C1 segment of cervical spinal cord (tissue), 14 donors: Measurements from ENCODE around the gene ZCCHC9.
"Not testable (repeated sequence)": the region's sequence is repeated elsewhere in the genome, so short reads cannot be mapped to it uniquely, and the experiment has no call there.

Experiments used
- DNase-seq, 14 donors: peaks; one replicate each; lab custom pipeline; 2025; lab: John Stamatoyannopoulos, UW

The ZCCHC9 gene

GRCh38 chr5:81305785-81306184, 4.4 kb downstream of the ZCCHC9 start:
- no peak for DNase-seq

GRCh38 chr5:81308836-81309235, 7.4 kb downstream of the ZCCHC9 start:
- no peak for DNase-seq

DNA sequence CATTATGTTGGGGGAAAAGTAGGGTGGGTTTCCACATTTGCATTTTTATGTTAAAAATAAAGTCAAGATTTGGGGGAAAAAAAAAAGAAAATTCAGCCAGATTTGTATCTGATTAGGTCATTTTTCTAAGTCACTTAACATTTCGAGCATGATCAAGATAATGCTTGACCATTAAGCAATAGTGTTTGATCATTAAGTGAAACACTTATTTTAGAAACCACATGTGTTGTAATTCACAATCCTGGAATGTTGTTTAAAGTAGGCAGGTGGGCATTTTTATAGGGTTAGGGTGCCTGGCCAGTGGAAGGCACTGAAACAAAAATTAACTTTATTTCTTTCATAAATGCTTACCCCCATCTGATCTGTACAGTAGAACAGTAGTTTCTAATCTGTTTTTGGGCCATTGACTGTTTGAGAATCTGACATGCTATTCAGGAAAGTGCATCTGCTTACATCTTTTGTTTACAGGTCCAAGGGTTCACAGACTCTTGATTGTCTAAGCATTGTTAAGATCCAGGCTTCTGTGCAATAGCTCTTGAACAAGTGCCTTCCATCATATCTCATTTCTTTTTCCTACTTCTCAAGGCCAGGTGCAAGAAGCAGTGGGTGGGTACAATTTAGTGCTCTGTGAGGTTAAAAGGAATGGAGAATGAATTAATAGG, 9.1 kb downstream of the ZCCHC9 start:
- DNase-seq, result no peak

DNA sequence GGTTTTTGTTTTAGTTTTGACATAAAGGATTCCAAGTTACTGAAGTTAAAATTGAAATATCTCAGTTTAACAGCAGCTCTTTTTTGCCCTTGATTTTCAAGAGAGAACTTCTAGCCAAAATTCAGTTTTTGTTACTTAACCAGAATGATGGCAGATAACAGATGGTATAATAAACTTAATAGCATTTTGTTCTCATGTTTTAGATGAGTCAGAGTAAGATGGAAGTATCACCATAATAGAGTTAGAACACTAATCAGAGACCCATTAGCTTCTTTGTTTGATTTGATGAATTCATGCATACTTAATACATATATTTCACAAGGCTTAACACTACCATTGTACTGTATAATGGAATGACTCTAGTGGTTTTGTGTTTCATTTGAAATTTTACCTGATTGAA, 11.9 kb downstream of the ZCCHC9 start:
- DNase-seq, result no peak

GRCh38 chr5:81313686-81314085, 12.3 kb downstream of the ZCCHC9 start:
- DNase-seq, result no peak

- DNase-seq, result no peak
Observed at GRCh38 chr5:81314581-81314980, 13.2 kb downstream of the ZCCHC9 start.

GRCh38 chr5:81315336-81315735, 13.9 kb downstream of the ZCCHC9 start:
- DNase-seq, result no peak

DNA sequence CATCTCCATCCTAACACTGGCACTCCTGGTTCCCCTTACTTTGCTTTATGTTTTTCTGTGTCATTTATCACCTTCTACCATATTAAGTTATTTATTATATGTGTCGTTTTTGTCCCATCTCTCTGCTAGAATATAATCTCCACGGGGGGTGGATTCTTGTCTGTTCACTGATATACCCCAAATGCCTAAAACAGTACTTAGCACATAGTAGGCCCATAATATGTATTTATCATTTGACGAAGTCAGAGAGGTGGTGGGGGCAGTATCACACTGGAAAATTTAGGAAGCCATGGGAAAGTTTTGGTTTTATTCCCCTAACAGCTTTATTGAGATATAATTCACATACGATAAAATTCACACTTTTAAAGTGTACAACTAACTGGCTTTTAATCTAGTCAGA, 14.4 kb downstream of the ZCCHC9 start:
- no peak for DNase-seq

DNA sequence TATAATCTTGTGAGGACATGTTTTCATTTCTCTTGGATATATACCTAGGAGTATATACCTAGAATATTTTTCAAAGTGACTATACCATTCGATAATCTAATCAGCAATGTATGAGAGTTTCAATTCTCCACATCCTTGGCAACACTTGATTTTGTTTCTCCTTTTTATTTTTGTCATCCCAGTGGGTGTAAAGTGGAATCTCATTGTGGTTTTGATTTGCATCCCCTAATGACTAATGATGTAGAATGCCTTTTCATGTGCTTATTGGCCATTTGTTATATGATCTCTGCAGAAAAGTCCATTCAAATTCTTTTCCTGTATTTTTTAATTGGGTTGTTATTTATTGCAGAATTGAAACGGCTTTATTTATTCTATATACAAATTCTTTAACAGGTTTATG, 15.2 kb downstream of the ZCCHC9 start:
- DNase-seq, result no peak

DNA sequence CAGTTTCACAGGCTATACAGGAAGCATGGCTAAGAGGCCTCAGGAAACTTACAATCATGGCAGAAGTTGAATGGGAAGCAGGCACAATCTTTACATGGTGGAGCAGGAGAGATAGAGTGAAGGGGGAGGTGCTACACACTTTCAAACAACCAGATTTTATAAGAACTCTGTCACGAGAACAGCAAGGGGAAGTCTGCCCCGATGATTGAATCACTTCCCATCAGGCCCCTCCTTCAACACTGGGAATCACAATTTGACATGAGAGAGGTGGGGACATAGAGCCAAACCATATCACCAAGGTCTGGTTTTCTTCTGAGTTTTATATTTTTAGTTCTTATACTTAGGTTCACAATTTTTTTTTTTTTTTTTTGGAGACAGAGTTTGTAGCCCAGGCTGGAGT, 16.1 kb downstream of the ZCCHC9 start:
- DNase-seq, result no peak

- no peak for DNase-seq
Observed at GRCh38 chr5:81326554-81326953, 25.2 kb downstream of the ZCCHC9 start.

DNA sequence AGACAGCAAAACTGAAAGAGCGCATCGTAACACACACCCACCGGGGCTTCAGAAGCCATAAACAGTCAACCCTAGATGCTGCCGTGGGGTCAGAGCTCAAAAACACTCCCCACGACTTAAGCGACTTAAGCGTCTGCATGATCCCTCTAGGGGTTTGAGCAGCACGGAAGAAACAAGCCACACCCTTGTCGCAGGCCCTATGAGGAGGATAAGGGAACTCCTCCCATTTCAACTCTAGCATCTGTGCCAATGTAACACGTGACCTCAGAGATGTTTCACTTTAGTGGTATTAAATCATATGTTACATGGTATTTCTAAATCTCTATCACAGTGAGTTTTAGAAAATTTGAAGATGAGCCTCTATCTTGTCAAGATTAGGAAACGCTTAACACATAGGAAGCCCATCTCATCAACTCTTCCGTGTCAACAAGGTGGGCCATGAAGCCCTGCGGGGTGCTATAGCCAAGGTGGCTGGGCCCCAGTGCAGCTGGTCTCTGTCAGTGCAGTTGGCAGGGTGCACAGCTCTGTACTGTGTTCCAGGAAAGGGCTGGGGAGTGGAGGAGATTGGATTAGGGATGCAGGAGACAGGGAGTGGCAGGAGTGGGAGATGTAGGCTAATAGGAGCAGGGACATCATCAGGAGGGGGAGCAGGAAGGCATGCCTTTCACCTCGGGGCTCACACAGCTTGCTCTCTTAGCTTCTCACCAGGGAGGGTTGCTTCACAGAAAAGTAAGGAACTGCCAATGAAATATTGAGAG, 33.1 kb downstream of the ZCCHC9 start:
- DNase-seq, result no peak

DNA sequence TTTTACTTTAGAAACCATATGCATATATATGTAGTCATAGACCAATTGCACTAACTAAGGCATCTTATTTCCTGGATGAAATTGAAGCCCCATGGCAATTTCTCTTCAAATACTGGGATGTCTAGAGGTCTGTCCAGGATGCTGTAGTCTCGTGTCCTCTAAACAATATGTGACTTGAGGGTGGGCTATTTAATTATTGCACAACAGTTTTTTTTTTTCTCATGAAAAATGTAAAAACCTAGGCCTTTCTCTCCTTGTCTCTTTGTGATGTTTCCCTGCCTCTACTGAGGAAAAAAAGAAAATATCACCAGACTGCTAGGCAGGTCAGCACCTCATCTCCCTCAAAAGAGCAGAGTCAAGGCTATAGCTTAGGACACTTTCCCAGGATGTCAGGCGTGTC, 34.6 kb downstream of the ZCCHC9 start:
- DNase-seq, result no peak

- DNase-seq, result no peak
Observed at GRCh38 chr5:81336556-81336955, 35.2 kb downstream of the ZCCHC9 start.

- DNase-seq, result no peak
Observed at GRCh38 chr5:81337803-81338202, 36.4 kb downstream of the ZCCHC9 start.

- DNase-seq, result not testable (repeated sequence)
Observed at GRCh38 chr5:81338213-81338612, 36.8 kb downstream of the ZCCHC9 start.

DNA sequence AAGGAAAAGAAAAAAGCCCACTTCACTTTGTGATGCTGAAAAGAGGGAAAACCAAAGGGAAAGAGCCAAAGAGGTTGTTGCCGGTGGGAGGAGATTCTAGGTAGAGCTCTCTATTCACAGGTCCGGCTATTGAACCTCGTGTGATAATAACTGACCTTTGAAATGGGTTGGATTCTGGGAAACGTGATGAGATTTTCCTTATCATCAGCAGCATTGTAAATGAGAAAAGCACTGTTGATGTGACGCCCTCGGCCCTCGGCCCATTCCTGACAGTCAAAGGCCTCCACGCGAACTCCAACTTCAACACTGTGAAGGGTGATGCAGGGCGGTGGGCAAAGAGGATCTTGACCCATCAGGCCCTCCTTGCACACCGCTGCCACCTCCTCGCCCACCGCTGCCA, 43.3 kb downstream of the ZCCHC9 start:
- DNase-seq, result no peak

- no peak for DNase-seq
Observed at GRCh38 chr5:81345411-81346003, 44.1 kb downstream of the ZCCHC9 start.

DNA sequence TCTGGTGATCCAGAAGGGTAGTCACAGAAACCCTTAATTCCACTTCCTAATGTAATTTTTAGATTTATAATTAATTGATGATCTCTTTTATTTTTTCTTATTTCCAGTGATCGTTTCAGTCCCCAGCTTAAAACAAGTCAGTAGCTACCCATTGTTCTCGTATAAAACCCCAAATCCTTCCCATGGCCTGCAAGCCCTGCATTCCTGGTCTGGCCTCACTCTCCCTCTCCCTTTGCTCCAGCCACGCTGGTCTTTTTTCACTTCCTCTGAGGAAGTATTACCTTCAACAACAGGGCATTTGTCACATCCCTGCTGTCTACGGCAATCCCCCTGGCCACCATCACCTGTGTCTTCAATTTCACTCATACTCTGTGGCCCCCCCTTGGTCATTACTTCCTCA, 47.8 kb downstream of the ZCCHC9 start:
- no peak for DNase-seq

- DNase-seq, result no peak
Observed at GRCh38 chr5:81350507-81350906, 49.1 kb downstream of the ZCCHC9 start.

- DNase-seq, result no peak
Observed at GRCh38 chr5:81353189-81353588, 51.8 kb downstream of the ZCCHC9 start.

DNA sequence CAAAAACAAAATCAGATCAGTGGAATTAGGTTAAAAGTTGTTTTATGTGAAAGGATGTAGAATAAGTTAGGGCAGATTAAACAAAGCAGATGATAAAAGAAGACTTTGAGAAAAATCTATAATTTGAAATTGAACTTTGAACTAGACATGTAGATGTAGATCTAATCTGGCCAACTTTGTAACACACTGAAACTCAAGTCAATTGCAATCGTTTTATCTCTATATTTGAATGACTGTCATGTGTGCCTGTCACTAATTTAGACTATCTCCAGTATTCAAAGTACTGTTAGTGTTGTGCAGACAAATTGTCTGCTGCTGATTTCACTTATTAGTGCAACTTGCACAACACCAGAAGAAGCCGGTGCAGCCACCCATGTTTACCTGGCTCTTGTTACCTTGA, 52.7 kb downstream of the ZCCHC9 start:
- DNase-seq, result no peak
